Tibial nerve (tissue), 4 donors: ENCODE results near the gene FAM187B.

ENCODE experiments used
- CTCF ChIP-seq, 5 experiments: fragments of 200-600 bp in 3 of 5; fragments of 450-650 bp in 2 of 5; sonication (generic) in 3 of 5; IDR thresholded peaks; one replicate each; pipeline ENCODE4 v1.5.1; 2016 to 2019; ENCODE audit warnings: antibody characterized with exemption in 5 of 5, mild to moderate bottlenecking in 3 of 5, moderate library complexity in 2 of 5
- EP300 ChIP-seq, 2 donors: sonication (generic); formaldehyde crosslinking; IDR thresholded peaks; one replicate each; pipeline ENCODE4 v1.6.1; 2017; ENCODE audit warnings: antibody characterized with exemption in 2 of 2, mild to moderate bottlenecking in 1 of 2
- POLR2A ChIP-seq, 2 donors: fragments of 450-650 bp; IDR thresholded peaks; one replicate each; pipeline ENCODE4 v1.6.1; 2017; ENCODE audit warnings: antibody characterized with exemption in 2 of 2, mild to moderate bottlenecking in 2 of 2, moderate library complexity in 2 of 2

- TF ChIP-seq CTCF (IDR thresholded peaks at IDR 0.05) (no peak), POLR2A (IDR thresholded peaks at IDR 0.05) (no peak), EP300 (IDR thresholded peaks at IDR 0.05) (no peak)
Observed at GRCh38 chr19:35246466-35247092, 18.0 kb upstream of the FAM187B start.
